ENCODE results near the gene ACBD5. TPM values are rescaled to one million over a fixed set of nuclear protein-coding genes. Genes with fewer than 3 reads are reported as not detected.

Gene ACBD5
- total RNA-seq, 4 donors from 2014 or later, result 12.5 to 17.4 (median 14.4) TPM

DNA sequence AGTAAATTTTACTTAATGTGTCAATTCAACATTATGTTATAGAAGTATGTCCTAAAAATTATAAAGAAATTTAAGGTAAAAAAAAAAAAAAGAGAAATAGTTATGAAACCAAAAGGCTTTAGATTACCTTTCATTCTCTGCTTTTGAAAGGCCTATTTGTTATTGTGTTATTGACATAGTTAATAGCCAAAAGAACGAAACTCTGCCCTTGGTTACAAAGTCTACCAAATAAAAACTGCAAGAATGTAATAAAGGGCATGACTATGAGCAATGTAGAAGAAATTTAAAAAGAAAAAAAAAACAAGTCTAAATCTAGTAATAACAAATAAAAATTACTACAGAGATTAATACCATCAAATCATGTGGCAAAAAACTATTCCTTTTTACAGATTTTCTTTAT, 10.6 kb downstream of the ACBD5 start:
- Histone ChIP-seq H3K27me3 (no peaks in the 10 kb centered on the region), H3K4me3 (no peak overlapping the region), H3K36me3 (peaks cover 8 to 60% (median 40%) of the 10 kb centered on the region in 4 donors), H3K9me3 (no peaks in the 10 kb centered on the region), H3K4me1 (no peaks in the 10 kb centered on the region), H3K27ac (replicated peaks in 1 of 4) (no peak overlapping the region)
- intact Hi-C loops (cut with DNase I), result no loop called here
- no peak for DNase-seq (ENCODE audit: extremely low spot score)
- TF ChIP-seq EP300 (IDR thresholded peaks at IDR 0.05) (no peak), CTCF (IDR thresholded peaks at IDR 0.05) (no peak), POLR2A (IDR thresholded peaks at IDR 0.05; ENCODE audit: low read depth) (no peak), POLR2AphosphoS5 (IDR thresholded peaks at IDR 0.05) (no peak)
- WGBS, result 91% methylated on average over 1 of the region's 1 CpG

DNA sequence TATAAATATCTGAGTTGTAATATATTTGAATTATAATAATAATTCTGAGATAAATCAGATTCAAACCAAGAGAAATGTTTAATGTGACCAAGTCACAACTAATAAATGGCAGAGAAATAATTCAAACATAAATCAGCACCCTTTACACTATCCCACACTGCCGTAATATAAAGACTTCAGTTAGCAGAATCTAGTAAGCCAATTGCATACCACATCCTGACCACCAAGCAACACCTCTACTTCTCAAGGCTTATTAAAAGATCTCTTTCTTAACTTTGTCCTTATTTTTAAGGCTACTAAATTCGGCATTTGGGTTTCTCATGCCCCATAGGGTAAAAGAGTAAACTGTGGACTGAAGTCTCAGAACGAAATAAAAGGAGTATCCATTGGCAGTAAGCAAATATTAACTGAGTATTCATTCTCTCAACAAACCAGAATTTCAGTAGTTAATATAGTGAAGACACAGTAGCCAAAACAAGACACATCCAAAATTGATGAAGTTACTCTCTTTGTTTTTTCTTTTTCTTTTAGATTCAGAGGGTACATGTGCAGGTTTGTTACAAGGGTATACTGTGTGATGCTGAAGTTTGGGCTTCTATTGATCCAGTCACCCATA, 14.8 kb downstream of the ACBD5 start:
- intact Hi-C loops (cut with DNase I), result no loop called here
- WGBS, result 59% methylated on average over 3 of the region's 3 CpGs
- Histone ChIP-seq H3K4me1 (no peaks in the 10 kb centered on the region), H3K9me3 (no peaks in the 10 kb centered on the region), H3K27ac (replicated peaks in 1 of 4) (no peak overlapping the region), H3K4me3 (no peak overlapping the region), H3K27me3 (no peaks in the 10 kb centered on the region), H3K36me3 (peaks cover 17 to 60% (median 42%) of the 10 kb centered on the region in 4 donors)
- TF ChIP-seq CTCF (IDR thresholded peaks at IDR 0.05) (no peak), EP300 (IDR thresholded peaks at IDR 0.05) (no peak), POLR2AphosphoS5 (IDR thresholded peaks at IDR 0.05) (no peak), POLR2A (IDR thresholded peaks at IDR 0.05; ENCODE audit: low read depth) (no peak)
- DNase-seq (ENCODE audit: extremely low spot score), result no peak

DNA sequence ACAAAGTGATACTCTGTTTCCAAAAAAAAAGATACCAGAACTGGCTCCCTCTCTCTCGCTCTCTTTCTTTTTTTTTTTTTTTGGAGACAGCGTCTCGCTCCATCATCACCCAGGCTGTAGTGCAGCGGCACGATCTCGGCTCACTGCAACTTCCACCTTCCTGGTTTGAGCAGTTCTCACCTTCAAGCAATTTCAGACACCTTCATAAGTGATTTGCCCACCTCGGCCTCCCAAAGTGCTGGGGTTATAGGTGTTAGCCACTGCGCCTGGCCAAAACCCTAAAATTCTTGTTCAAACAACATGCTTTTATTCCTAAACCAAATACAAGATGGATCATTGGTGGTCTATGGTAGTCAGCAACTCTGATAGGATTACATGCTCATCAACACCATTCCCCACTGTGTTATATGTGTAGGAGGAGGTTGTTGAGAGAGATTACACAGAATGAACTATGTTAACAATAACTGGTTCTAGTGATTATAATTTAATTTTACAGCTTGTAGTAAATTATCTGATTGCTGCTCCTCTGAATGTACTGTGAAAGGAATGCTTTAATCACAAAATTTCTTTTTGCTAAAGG, 15.5 kb downstream of the ACBD5 start:
- Histone ChIP-seq H3K27ac (replicated peaks in 1 of 4) (no peak overlapping the region), H3K4me3 (no peak overlapping the region), H3K36me3 (peaks cover 17 to 60% (median 44%) of the 10 kb centered on the region in 4 donors), H3K27me3 (no peaks in the 10 kb centered on the region), H3K4me1 (no peaks in the 10 kb centered on the region), H3K9me3 (no peaks in the 10 kb centered on the region)
- 82% methylated on average over 8 of the region's 8 CpGs for WGBS
- TF ChIP-seq POLR2AphosphoS5 (IDR thresholded peaks at IDR 0.05), result no peak
- no peak for TF ChIP-seq CTCF (IDR thresholded peaks at IDR 0.05)
- no peak for TF ChIP-seq EP300 (IDR thresholded peaks at IDR 0.05)
- TF ChIP-seq POLR2A (IDR thresholded peaks at IDR 0.05; ENCODE audit: low read depth), result no peak
- no peak for DNase-seq (ENCODE audit: extremely low spot score)
- intact Hi-C loops (cut with DNase I), result no loop called here

- Histone ChIP-seq H3K27me3 (no peaks in the 10 kb centered on the region), H3K9me3 (no peaks in the 10 kb centered on the region), H3K27ac (replicated peaks in 1 of 4) (no peak overlapping the region), H3K36me3 (peaks cover 23 to 58% (median 47%) of the 10 kb centered on the region in 4 donors), H3K4me3 (no peak overlapping the region), H3K4me1 (no peaks in the 10 kb centered on the region)
- DNase-seq (ENCODE audit: extremely low spot score), result no peak
- intact Hi-C loops (cut with DNase I), result loop anchor here (5.0 kb wide), 1 partner anchor 138 kb away; no protein-coding TSS in a partner anchor
- WGBS, result 74% methylated on average over 5 of the region's 5 CpGs
- TF ChIP-seq EP300 (IDR thresholded peaks at IDR 0.05) (no peak), CTCF (IDR thresholded peaks at IDR 0.05) (peak; percentile 50 to 61 (median 58)), POLR2A (IDR thresholded peaks at IDR 0.05; ENCODE audit: low read depth) (no peak), POLR2AphosphoS5 (IDR thresholded peaks at IDR 0.05) (no peak)
Measured at GRCh38 chr10:27223964-27224363, 16.6 kb downstream of the ACBD5 start.

Measured in esophagus muscularis mucosa (tissue), 4 donors.